Hematopoietic multipotent progenitor cell treated with erythropoietin and hydrocortisone succinate and interleukin-3 and kit ligand, for 15 days (in vitro differentiated cells): ENCODE measurements around the gene LRRC73.
"Not testable (repeated sequence)": the region's sequence is repeated elsewhere in the genome, so short reads cannot be mapped to it uniquely, and the experiment has no call there.

Experiments
- DNase-seq: peaks from one replicate; pipeline ENCODE4 v3.0.0-alpha.2; 2015; ENCODE audit warnings: low spot score

Gene LRRC73

GRCh38 chr6:43460032-43460431 is 50.1 kb downstream of the LRRC73 start:
- no peak for DNase-seq

GRCh38 chr6:43459535-43459934 is 50.6 kb downstream of the LRRC73 start:
- no peak for DNase-seq

DNA sequence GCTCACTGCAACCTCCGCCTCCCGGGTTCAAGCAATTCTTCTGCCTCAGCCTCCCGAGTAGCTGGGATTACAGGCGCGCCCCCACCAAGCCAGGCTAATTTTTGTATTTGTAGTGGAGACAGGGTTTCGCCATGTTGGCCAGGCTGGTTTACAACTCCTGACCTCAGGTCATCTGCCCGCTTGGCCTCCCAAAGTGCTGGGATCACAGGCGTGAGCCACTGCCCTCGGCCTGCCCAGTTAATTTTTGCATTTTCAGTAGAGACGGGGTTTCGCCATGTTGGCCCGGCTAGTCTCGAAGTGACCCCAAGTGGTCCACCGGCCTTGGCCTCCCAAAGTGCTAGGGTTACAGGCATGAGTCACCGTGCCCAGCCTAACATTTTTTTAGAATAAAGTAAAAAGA is 52.0 kb downstream of the LRRC73 start:
- DNase-seq = not testable (repeated sequence)

- DNase-seq = no peak
Observed at GRCh38 chr6:43457643-43458042, 52.5 kb downstream of the LRRC73 start.
